VCaP (cell line): ENCODE data around the gene GRIK4.

ENCODE experiments used
- H3K27ac ChIP-seq: fragments of 450-650 bp; 2 replicates; pipeline ENCODE4 v1.5.1; 2017
- CTCF ChIP-seq: fragments of 450-650 bp; conservative IDR thresholded peaks from 2 replicates; pipeline ENCODE4 v1.5.1; 2017; ENCODE audit warnings: mild to moderate bottlenecking, moderate library complexity

Gene GRIK4

GRCh38 chr11:120574876-120575275, 63.3 kb downstream of the GRIK4 start:
- no peak for TF ChIP-seq CTCF
- no peak overlapping the region for H3K27ac ChIP-seq

DNA sequence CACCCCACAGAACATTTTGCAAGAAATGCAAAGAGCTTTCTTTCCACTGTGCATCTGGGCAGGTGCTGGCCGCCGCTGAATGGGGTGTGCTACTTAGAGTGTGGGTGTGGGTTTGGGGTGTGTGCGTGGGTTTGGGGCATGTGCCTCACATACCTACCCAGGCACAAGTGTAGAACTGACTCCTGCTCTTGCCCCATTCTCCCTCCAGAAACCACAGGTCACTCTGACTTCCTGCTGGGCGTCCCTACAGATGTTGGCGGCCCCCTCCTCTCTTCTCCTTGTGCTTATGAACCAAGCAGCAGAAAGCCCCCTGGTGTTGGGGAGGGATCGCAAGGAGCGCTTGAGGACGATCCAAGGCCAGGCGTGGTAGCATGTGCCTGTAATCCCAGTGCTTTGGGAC, 63.9 kb downstream of the GRIK4 start:
- TF ChIP-seq CTCF = no peak
- no peak overlapping the region for H3K27ac ChIP-seq

GRCh38 chr11:120576606-120577005, 65.1 kb downstream of the GRIK4 start:
- no peak for TF ChIP-seq CTCF
- no peak overlapping the region for H3K27ac ChIP-seq

GRCh38 chr11:120577041-120577440, 65.5 kb downstream of the GRIK4 start:
- no peak for TF ChIP-seq CTCF
- H3K27ac ChIP-seq = no peak overlapping the region

- TF ChIP-seq CTCF = no peak
- H3K27ac ChIP-seq = no peak overlapping the region
These were observed 66.2 kb downstream of the GRIK4 start for GRCh38 chr11:120577624-120578363.

DNA sequence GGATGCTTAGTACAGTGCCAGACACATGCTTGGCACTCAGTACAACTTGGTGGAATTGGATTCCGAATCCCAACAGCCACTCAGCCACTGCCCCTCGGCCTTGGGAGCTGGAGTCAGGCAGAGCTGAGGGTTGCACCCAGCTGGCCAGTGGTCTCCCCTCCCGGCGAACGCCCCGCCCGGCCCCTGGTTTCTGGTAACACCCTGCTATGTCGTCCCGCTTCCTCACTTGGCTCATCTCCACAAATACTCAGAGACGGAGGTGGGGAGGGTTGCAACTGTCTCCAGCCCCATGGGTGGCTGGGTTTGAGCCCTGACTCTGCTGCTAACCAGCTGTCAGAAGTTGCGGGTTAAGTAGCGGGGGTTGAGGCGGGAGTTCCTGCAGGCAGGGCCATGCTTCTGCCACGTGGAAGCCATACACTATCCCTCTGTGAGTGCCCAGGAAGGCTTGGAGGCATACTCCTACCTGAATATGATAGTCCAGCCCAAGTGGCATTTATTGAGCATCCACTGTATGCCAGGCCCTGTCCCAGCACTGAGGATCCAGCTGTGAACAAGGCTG, 67.1 kb downstream of the GRIK4 start:
- H3K27ac ChIP-seq = no peak overlapping the region
- no peak for TF ChIP-seq CTCF

- no peak for TF ChIP-seq CTCF
- no peak overlapping the region for H3K27ac ChIP-seq
These were observed 68.1 kb downstream of the GRIK4 start for GRCh38 chr11:120579611-120580031.
